ENCODE data around the gene RNF213.
"Not testable (repeated sequence)": the region's sequence is repeated elsewhere in the genome, so short reads cannot be mapped to it uniquely, and the experiment has no call there.

Gene RNF213

GRCh38 chr17:80330276-80330675 lies 69.6 kb downstream of the RNF213 start:
- TF ChIP-seq, protein P1, sequence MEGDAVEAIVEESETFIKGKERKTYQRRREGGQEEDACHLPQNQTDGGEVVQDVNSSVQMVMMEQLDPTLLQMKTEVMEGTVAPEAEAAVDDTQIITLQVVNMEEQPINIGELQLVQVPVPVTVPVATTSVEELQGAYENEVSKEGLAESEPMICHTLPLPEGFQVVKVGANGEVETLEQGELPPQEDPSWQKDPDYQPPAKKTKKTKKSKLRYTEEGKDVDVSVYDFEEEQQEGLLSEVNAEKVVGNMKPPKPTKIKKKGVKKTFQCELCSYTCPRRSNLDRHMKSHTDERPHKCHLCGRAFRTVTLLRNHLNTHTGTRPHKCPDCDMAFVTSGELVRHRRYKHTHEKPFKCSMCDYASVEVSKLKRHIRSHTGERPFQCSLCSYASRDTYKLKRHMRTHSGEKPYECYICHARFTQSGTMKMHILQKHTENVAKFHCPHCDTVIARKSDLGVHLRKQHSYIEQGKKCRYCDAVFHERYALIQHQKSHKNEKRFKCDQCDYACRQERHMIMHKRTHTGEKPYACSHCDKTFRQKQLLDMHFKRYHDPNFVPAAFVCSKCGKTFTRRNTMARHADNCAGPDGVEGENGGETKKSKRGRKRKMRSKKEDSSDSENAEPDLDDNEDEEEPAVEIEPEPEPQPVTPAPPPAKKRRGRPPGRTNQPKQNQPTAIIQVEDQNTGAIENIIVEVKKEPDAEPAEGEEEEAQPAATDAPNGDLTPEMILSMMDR (IDR thresholded peaks at IDR 0.05; ENCODE audit: borderline replicate concordance, insufficient read depth, low read depth, low read length) = no peak
- no peak overlapping the region for H3K4me3 ChIP-seq (ENCODE audit: low read depth, low read length)

GRCh38 chr17:80330938-80331337 lies 70.3 kb downstream of the RNF213 start:
- not testable (repeated sequence) for H3K4me3 ChIP-seq (ENCODE audit: low read depth, low read length)

DNA sequence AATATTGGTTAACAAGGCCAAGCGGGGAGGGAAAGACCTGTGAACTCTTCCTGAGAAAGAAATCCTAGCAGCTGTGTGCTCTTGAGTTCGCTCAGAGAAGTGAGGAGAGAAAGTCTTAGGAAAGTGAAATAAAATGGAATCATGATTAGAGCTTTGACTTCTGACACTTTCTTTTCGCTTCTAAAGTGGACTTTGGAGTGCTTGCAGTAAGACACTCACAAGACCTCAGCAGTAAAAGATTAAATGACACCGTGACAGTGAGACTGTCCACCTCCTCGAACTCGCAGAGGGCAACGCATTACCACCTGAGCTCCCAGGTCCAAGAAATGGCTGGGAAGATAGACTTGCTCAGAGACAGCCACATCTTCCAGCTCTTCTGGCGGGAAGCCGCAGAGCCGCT lies 71.2 kb downstream of the RNF213 start:
- H3K4me3 ChIP-seq (ENCODE audit: low read depth, low read length) = no peak overlapping the region
- TF ChIP-seq, protein P1 (IDR thresholded peaks at IDR 0.05; ENCODE audit: borderline replicate concordance, insufficient read depth, low read depth, low read length) = no peak

DNA sequence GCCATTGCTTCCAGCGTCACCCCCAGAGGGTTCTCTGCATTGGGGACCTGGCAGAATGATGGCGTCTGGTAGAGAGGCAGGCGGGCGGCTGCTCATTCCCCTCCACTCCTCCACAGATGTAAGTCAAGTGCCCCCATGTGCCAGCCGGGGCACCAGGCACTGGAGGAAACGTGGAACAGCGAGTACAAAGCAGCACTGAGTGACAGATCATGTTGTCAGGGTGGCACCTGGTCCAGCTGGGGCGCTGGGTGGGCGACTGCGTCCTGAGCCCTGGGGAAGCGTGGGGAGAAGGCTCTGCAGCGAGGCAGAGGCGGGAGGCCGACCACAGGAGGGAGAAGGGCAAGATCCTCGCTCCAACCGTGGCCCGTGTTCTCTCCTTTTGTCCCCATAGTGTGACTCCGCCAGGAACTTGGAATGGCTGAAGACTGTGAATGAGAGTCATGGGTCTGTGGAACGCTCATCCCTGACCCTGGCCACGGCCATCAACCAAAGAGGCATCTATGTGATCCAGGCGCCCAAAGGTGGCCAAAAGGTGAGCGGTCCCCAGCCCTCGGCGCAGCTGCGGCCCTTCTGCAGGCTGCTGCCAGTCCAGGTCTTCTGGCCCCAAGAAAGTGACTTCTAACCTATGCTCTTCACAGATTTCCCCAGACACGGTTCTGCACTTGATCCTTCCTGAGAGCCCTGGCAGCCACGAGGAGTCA lies 76.7 kb downstream of the RNF213 start:
- TF ChIP-seq, protein P1 (IDR thresholded peaks at IDR 0.05; ENCODE audit: borderline replicate concordance, insufficient read depth, low read depth, low read length) = no peak
- no peak overlapping the region for H3K4me3 ChIP-seq (ENCODE audit: low read depth, low read length)

- TF ChIP-seq, protein P1 (IDR thresholded peaks at IDR 0.05; ENCODE audit: borderline replicate concordance, insufficient read depth, low read depth, low read length) = no peak
- no peak overlapping the region for H3K4me3 ChIP-seq (ENCODE audit: low read depth, low read length)
Observed at GRCh38 chr17:80339118-80339517, 78.5 kb downstream of the RNF213 start.

- no peak overlapping the region for H3K4me3 ChIP-seq (ENCODE audit: low read depth, low read length)
- TF ChIP-seq, protein P1 (IDR thresholded peaks at IDR 0.05; ENCODE audit: borderline replicate concordance, insufficient read depth, low read depth, low read length) = no peak
Observed at GRCh38 chr17:80339731-80340456, 79.2 kb downstream of the RNF213 start.

DNA sequence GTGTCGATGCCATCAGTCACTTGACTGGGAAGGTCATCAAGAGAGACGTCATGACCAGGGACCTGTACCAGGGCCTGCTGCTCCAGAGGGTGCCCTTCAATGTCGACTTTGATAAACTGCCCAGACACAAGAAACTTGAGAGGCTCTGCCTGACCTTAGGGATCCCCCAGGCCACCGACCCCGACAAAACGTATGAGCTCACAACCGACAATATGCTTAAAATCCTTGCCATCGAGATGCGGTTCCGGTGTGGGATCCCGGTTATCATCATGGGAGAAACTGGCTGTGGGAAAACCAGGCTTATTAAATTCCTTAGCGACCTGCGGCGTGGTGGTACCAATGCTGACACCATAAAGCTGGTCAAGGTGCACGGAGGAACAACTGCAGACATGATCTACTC lies 84.7 kb downstream of the RNF213 start:
- TF ChIP-seq, protein P1 (IDR thresholded peaks at IDR 0.05; ENCODE audit: borderline replicate concordance, insufficient read depth, low read depth, low read length) = no peak
- no peak overlapping the region for H3K4me3 ChIP-seq (ENCODE audit: low read depth, low read length)

Measured in GM12875 (cell line).